ENCODE data around the gene C9orf72.

DNA sequence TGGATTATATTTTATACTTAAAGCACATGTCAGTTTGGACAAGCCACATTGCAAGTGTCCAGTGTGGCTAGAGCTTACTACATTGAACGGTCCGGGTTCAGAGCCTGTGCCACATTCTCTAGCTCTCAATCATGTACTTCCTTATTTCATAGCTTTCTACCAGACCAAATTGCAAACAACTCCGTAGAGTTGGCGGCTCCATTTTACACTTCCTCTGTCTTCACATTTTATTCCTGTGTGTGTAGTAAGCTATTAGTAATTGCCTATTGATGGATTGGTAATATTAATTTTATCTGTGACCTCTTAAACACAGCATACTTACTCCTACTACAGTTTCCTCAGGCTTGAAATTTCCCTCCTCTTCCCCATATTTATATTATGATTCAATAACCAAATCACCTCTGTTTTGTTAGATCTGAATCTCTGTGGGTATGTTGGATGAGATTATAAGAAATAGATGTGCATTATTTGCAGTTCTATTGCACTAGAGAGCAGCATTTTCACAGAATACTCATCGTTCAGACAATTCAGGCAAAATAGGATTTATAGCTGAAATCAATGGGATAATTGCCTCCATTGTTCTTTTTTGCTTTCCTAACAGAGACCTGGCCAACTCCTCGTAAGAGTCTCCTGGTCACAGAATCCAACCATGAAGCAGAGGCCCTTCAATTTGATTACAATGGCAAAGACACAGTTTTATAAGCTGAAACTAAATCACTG lies 29.0 kb upstream of the C9orf72 start:
- TF ChIP-seq ZNF565 (CRISPR knock-in tag; conservative IDR thresholded peaks at IDR 0.05; ENCODE audit: low read depth) (no peak), SNAI2 (CRISPR knock-in tag; IDR thresholded peaks at IDR 0.05) (no peak), CSDC2 (CRISPR knock-in tag; IDR thresholded peaks at IDR 0.05) (no peak)
